ENCODE results near the gene IFITM5. TPM values are rescaled to one million over a fixed set of nuclear protein-coding genes. Genes with fewer than 3 reads are reported as not detected.

Gene IFITM5
- total and polyA plus RNA-seq, 12 donors, result not detected

GRCh38 chr11:251550-251949, 47.8 kb downstream of the IFITM5 start:
- no peaks in the 10 kb centered on the region for H3K4me1 ChIP-seq
- peaks cover 3 to 76% (median 53%) of the 10 kb centered on the region in 9 donors for H3K36me3 ChIP-seq
- ATAC-seq (peak in 1 of 8 donors; percentile 30), DNase-seq (no peak)
- no peak overlapping the region for H3K27ac ChIP-seq
- TF ChIP-seq, protein P1, sequence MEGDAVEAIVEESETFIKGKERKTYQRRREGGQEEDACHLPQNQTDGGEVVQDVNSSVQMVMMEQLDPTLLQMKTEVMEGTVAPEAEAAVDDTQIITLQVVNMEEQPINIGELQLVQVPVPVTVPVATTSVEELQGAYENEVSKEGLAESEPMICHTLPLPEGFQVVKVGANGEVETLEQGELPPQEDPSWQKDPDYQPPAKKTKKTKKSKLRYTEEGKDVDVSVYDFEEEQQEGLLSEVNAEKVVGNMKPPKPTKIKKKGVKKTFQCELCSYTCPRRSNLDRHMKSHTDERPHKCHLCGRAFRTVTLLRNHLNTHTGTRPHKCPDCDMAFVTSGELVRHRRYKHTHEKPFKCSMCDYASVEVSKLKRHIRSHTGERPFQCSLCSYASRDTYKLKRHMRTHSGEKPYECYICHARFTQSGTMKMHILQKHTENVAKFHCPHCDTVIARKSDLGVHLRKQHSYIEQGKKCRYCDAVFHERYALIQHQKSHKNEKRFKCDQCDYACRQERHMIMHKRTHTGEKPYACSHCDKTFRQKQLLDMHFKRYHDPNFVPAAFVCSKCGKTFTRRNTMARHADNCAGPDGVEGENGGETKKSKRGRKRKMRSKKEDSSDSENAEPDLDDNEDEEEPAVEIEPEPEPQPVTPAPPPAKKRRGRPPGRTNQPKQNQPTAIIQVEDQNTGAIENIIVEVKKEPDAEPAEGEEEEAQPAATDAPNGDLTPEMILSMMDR (IDR thresholded peaks at IDR 0.05), result no peak
- intact Hi-C loops (cut with DNase I), result loop anchor here in 3 of 10 donors (5.0 to 10.0 kb wide), 4 partner anchors 36 to 123 kb away; partner anchors contain the start of genes B4GALNT4 (in 2 of the 3), IFITM1 (in 1 of the 3) and PGGHG (in 1 of the 3)
- 78 to 82% methylated on average over 10 of the region's 10 CpGs for WGBS, 2 donors
- H3K4me3 ChIP-seq, result no peak overlapping the region
- H3K27me3 ChIP-seq, result no peaks in the 10 kb centered on the region
- no peaks in the 10 kb centered on the region for H3K9me3 ChIP-seq

DNA sequence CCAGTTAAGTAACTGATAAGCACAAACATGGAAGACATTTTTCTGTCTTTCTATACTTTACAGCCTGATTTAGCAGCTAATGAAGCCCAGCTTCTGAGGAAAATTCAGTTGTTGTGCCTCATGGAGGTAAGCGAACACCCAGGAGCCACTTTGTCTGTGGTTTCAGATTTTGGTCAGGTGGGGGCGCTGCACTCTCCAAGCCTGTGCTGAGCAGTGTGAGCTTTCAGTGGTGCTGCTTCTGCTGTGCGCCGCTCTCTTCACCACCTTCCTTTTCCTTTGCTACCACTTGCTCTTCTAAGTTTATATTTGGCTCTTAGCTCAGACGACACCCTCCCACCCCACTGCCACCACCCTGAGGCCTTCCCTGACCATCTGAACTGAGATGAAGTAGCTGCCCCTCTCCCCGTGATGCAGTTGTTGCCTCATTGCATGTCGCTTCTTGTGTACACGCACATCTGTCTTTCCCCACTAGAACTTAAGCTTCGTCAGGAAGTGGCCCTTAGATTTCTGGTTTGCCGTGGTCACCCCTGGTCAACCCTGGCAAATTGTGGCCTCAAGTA, 48.5 kb downstream of the IFITM5 start:
- peak; percentile 44 to 48 for DNase-seq
- WGBS, 2 donors, result 79 to 83% methylated on average over 10 of the region's 10 CpGs

GRCh38 chr11:250274-250673, 49.1 kb downstream of the IFITM5 start:
- TF ChIP-seq, protein P1 (IDR thresholded peaks at IDR 0.05), result no peak
- H3K9me3 ChIP-seq, result no peaks in the 10 kb centered on the region
- H3K4me3 ChIP-seq, result no peak overlapping the region
- 85 to 88% methylated on average over 5 of the region's 5 CpGs for WGBS, 2 donors
- no peaks in the 10 kb centered on the region for H3K27me3 ChIP-seq
- no peak overlapping the region for H3K27ac ChIP-seq
- H3K4me1 ChIP-seq, result no peaks in the 10 kb centered on the region
- DNase-seq (no peak), ATAC-seq (no peak)
- intact Hi-C loops (cut with DNase I), result loop anchor here in 3 of 10 donors (5.0 to 10.0 kb wide), 4 partner anchors 37 to 125 kb away; partner anchors contain the start of genes B4GALNT4 (in 2 of the 3), IFITM1 (in 1 of the 3) and PGGHG (in 1 of the 3)
- H3K36me3 ChIP-seq, result peaks cover 3 to 88% (median 63%) of the 10 kb centered on the region in 9 donors

More for the DNA sequence above, 48.5 kb downstream of the IFITM5 start:
- peak in 6 of 8 donors; percentile 71 to 86 (median 78) for ATAC-seq
- no peak overlapping the region for H3K27ac ChIP-seq
- TF ChIP-seq, protein P1 (IDR thresholded peaks at IDR 0.05), result peak; percentile 31 to 76 (median 61)
- H3K4me3 ChIP-seq, result no peak overlapping the region
- peaks cover 3 to 84% (median 60%) of the 10 kb centered on the region in 9 donors for H3K36me3 ChIP-seq
- no peaks in the 10 kb centered on the region for H3K9me3 ChIP-seq
- intact Hi-C loops (cut with DNase I), result loop anchor here in 3 of 10 donors (5.0 to 10.0 kb wide), 4 partner anchors 36 to 124 kb away; partner anchors contain the start of genes B4GALNT4 (in 2 of the 3), IFITM1 (in 1 of the 3) and PGGHG (in 1 of the 3)
- no peaks in the 10 kb centered on the region for H3K4me1 ChIP-seq
- no peaks in the 10 kb centered on the region for H3K27me3 ChIP-seq

DNA sequence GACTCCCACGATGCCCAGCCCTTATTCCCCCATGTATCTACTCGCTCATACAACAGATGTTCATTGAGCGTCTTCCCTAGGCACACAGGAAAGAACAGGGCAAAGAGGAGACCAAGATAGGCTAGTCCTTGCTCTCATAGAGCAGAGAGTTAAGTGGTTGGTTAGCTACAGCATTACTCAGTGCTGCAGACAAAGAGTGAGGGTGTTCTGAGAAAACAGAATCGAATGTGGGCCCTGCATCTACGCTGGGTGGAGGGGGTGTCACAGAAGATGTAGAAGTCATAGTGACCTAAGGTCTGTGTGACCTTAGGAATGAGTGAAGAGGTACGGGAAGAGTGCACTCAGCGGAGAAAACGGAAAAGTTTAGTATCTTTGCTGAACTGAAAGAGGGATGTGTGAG, 50.3 kb downstream of the IFITM5 start:
- no peaks in the 10 kb centered on the region for H3K27me3 ChIP-seq
- H3K4me1 ChIP-seq, result no peaks in the 10 kb centered on the region
- no peak overlapping the region for H3K27ac ChIP-seq
- no peak overlapping the region for H3K4me3 ChIP-seq
- H3K9me3 ChIP-seq, result no peaks in the 10 kb centered on the region
- TF ChIP-seq, protein P1 (IDR thresholded peaks at IDR 0.05), result no peak
- DNase-seq (no peak), ATAC-seq (no peak)
- peaks cover 3 to 99% (median 72%) of the 10 kb centered on the region in 9 donors for H3K36me3 ChIP-seq
- 78% methylated on average over 8 of the region's 8 CpGs for WGBS, 2 donors
- intact Hi-C loops (cut with DNase I), result no loop called here

Other genes starting within 250 kb of the IFITM5 start
- not detected for gene SCGB1C1, start 106.4 kb downstream of the IFITM5 start, total RNA-seq
- gene SCGB1C1, start 106.4 kb downstream of the IFITM5 start, polyA plus RNA-seq, result not detected
- 10 to 100 TPM; 18.7 to 32.0 (median 20.7) TPM for gene BET1L, start 92.1 kb downstream of the IFITM5 start, total RNA-seq
- 10 to 100 TPM; 12.4 to 23.5 TPM for gene BET1L, start 92.1 kb downstream of the IFITM5 start, polyA plus RNA-seq
- 10 to 100 TPM; 38.4 to 82.1 (median 59.5) TPM for gene RIC8A, start 91.8 kb downstream of the IFITM5 start, total RNA-seq
- gene RIC8A, start 91.8 kb downstream of the IFITM5 start, polyA plus RNA-seq, result 10 to 100 TPM; 38.6 to 76.4 TPM
- gene SIRT3, start 63.2 kb downstream of the IFITM5 start, total RNA-seq, result 10 to 100 TPM; 33.1 to 50.2 (median 35.5) TPM
- gene SIRT3, start 63.2 kb downstream of the IFITM5 start, polyA plus RNA-seq, result 10 to 100 TPM; 18.5 to 23.3 TPM
- 100 to 1,000 TPM in 3 of 10 donors, 10 to 100 TPM in 7; 78.7 to 110 (median 90.4) TPM for gene PSMD13, start 62.5 kb downstream of the IFITM5 start, total RNA-seq
- gene PSMD13, start 62.5 kb downstream of the IFITM5 start, polyA plus RNA-seq, result 100 to 1,000 TPM; 129 to 163 TPM
- under 1 TPM in 4 of 10 donors, not detected in 6; 0.09 to 0.25 (median 0.12) TPM for gene NLRP6, start 21.1 kb downstream of the IFITM5 start, total RNA-seq
- gene NLRP6, start 21.1 kb downstream of the IFITM5 start, polyA plus RNA-seq, result under 1 TPM; 0.07 to 0.09 TPM
- 10 to 100 TPM in 1 of 10 donors, 1 to 10 TPM in 9; 3.3 to 10.8 (median 5.9) TPM for gene PGGHG, start 10.4 kb downstream of the IFITM5 start, total RNA-seq
- 10 to 100 TPM; 15.9 to 45.3 TPM for gene PGGHG, start 10.4 kb downstream of the IFITM5 start, polyA plus RNA-seq
- 100 to 1,000 TPM in 7 of 10 donors, 10 to 100 TPM in 3; 57.2 to 333 (median 144) TPM for gene IFITM2, start 8.3 kb upstream of the IFITM5 start, total RNA-seq
- gene IFITM2, start 8.3 kb upstream of the IFITM5 start, polyA plus RNA-seq, result 100 to 1,000 TPM; 423 to 843 TPM
- 100 to 1,000 TPM in 4 of 10 donors, 10 to 100 TPM in 6; 51.6 to 182 (median 94.9) TPM for gene IFITM1, start 14.5 kb upstream of the IFITM5 start, total RNA-seq
- 100 to 1,000 TPM; 235 to 427 TPM for gene IFITM1, start 14.5 kb upstream of the IFITM5 start, polyA plus RNA-seq
- 100 to 1,000 TPM in 9 of 10 donors, 10 to 100 TPM in 1; 94.1 to 591 (median 172) TPM for gene IFITM3, start 21.3 kb upstream of the IFITM5 start, total RNA-seq
- gene IFITM3, start 21.3 kb upstream of the IFITM5 start, polyA plus RNA-seq, result 1,000 to 10,000 TPM in 1 of 2 donors, 100 to 1,000 TPM in 1; 676 to 1,409 TPM
- 1 to 10 TPM in 1 of 10 donors, under 1 TPM in 6, not detected in 3; 0.09 to 1.6 (median 0.25) TPM for gene B4GALNT4, start 70.0 kb upstream of the IFITM5 start, total RNA-seq
- gene B4GALNT4, start 70.0 kb upstream of the IFITM5 start, polyA plus RNA-seq, result 1 to 10 TPM in 1 of 2 donors, under 1 TPM in 1; 0.75 to 1.7 TPM
- 1 to 10 TPM in 4 of 10 donors, under 1 TPM in 6; 0.19 to 3.0 (median 0.74) TPM for gene PKP3, start 94.7 kb upstream of the IFITM5 start, total RNA-seq
- gene PKP3, start 94.7 kb upstream of the IFITM5 start, polyA plus RNA-seq, result under 1 TPM; 0.13 to 0.80 TPM
- 10 to 100 TPM; 20.4 to 52.4 (median 30.0) TPM for gene SIGIRR, start 115.5 kb upstream of the IFITM5 start, total RNA-seq
- 100 to 1,000 TPM in 1 of 2 donors, 10 to 100 TPM in 1; 56.0 to 187 TPM for gene SIGIRR, start 115.5 kb upstream of the IFITM5 start, polyA plus RNA-seq
- gene ANO9, start 142.5 kb upstream of the IFITM5 start, total RNA-seq, result 1 to 10 TPM in 1 of 10 donors, under 1 TPM in 5, not detected in 4; 0.05 to 2.3 (median 0.19) TPM
- gene ANO9, start 142.5 kb upstream of the IFITM5 start, polyA plus RNA-seq, result under 1 TPM; 0.13 to 0.37 TPM
- gene PTDSS2, start 150.8 kb upstream of the IFITM5 start, total RNA-seq, result 10 to 100 TPM; 16.7 to 37.9 (median 24.8) TPM
- 10 to 100 TPM; 31.4 to 55.5 TPM for gene PTDSS2, start 150.8 kb upstream of the IFITM5 start, polyA plus RNA-seq
- 100 to 1,000 TPM; 118 to 221 (median 153) TPM for gene RNH1, start 207.7 kb upstream of the IFITM5 start, total RNA-seq
- gene RNH1, start 207.7 kb upstream of the IFITM5 start, polyA plus RNA-seq, result 100 to 1,000 TPM in 1 of 2 donors, 10 to 100 TPM in 1; 37.4 to 189 TPM
- 10 to 100 TPM; 44.7 to 61.1 (median 54.5) TPM for gene HRAS, start 236.1 kb upstream of the IFITM5 start, total RNA-seq
- 100 to 1,000 TPM; 107 to 132 TPM for gene HRAS, start 236.1 kb upstream of the IFITM5 start, polyA plus RNA-seq
- gene LRRC56, start 238.0 kb upstream of the IFITM5 start, total RNA-seq, result under 1 TPM in 8 of 10 donors, not detected in 2; 0.13 to 0.49 (median 0.19) TPM
- gene LRRC56, start 238.0 kb upstream of the IFITM5 start, polyA plus RNA-seq, result under 1 TPM; 0.26 to 0.37 TPM